Measurements from ENCODE around the gene TCAP.

DNA sequence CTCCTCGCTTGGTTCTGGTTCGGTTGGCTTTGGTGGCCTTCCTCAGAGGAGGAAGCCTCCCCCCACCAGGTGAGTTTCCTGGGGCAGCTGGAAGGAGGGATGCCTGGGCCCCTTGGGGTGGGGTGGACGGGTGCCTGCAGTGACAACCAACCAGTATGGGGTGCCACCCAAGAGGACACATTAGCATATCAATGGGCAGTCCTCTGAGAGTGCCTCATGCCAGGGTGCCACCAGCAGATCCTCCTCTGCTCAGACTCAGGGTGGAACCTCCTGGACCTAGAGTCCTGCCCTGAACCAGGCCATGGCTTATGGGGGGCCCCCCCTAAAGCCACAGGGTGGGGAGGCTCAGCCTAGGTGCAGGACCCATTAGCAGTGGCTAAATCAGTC lies 35.7 kb upstream of the TCAP start:
- TF ChIP-seq, protein P1, sequence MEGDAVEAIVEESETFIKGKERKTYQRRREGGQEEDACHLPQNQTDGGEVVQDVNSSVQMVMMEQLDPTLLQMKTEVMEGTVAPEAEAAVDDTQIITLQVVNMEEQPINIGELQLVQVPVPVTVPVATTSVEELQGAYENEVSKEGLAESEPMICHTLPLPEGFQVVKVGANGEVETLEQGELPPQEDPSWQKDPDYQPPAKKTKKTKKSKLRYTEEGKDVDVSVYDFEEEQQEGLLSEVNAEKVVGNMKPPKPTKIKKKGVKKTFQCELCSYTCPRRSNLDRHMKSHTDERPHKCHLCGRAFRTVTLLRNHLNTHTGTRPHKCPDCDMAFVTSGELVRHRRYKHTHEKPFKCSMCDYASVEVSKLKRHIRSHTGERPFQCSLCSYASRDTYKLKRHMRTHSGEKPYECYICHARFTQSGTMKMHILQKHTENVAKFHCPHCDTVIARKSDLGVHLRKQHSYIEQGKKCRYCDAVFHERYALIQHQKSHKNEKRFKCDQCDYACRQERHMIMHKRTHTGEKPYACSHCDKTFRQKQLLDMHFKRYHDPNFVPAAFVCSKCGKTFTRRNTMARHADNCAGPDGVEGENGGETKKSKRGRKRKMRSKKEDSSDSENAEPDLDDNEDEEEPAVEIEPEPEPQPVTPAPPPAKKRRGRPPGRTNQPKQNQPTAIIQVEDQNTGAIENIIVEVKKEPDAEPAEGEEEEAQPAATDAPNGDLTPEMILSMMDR (IDR thresholded peaks at IDR 0.05; ENCODE audit: insufficient read depth, low read depth, low read length), result no peak
- TF ChIP-seq EZH2 (IDR thresholded peaks at IDR 0.05; ENCODE audit: insufficient read depth, low read length), result no peak

Measured in astrocyte (in vitro differentiated cells and primary cell).